DMS153 treated with DMSO at 0.1 percent for 48 hours (cell line): ENCODE results near the gene ALDH1L1.
"Not testable (repeated sequence)": the region's sequence is repeated elsewhere in the genome, so short reads cannot be mapped to it uniquely, and the experiment has no call there.

ENCODE experiments used
- DNase-seq: peaks from one replicate; lab custom pipeline; 2025; ENCODE audit not compliant: unreplicated experiment; lab: John Stamatoyannopoulos, UW

The ALDH1L1 gene

DNA sequence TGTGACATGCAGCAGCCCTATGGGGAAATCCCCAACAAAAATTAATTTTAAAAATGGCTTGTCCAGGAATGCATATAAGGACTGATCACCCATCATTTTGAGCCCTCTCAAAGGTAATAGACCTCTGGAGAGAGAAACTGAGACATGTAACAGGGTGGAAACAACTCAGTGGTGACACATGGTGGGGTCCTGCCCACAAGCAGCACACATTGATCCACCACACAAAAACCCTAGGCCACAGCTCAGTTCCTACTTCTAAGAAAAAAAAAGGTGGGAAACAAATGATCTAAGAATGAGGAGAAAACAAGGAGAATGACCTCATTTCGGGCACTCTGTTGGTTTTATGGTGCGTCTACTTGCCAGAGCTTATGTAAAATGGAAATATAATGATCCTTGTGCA is 94.5 kb downstream of the ALDH1L1 start:
- no peak for DNase-seq

GRCh38 chr3:126085276-126085675 is 95.1 kb downstream of the ALDH1L1 start:
- no peak for DNase-seq

DNA sequence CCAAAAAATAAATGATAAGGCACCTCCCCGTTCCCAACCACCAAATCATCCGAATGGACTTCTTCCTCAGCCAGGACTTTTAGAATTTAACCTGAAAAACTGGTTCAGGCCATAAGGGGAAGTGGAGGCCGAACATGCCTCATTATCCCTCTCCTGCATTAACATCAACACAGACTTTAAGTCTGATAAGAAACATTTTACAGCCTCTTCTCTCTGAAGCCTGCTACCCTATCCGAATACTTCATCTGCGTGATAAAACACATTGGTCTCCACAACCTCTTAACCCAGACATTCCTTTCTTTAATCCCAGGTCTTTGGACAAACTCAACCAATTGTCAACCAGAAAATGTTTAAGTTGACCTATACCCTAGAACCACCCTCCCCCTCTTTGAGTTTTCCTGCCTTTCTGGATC is 95.6 kb downstream of the ALDH1L1 start:
- DNase-seq, result no peak

DNA sequence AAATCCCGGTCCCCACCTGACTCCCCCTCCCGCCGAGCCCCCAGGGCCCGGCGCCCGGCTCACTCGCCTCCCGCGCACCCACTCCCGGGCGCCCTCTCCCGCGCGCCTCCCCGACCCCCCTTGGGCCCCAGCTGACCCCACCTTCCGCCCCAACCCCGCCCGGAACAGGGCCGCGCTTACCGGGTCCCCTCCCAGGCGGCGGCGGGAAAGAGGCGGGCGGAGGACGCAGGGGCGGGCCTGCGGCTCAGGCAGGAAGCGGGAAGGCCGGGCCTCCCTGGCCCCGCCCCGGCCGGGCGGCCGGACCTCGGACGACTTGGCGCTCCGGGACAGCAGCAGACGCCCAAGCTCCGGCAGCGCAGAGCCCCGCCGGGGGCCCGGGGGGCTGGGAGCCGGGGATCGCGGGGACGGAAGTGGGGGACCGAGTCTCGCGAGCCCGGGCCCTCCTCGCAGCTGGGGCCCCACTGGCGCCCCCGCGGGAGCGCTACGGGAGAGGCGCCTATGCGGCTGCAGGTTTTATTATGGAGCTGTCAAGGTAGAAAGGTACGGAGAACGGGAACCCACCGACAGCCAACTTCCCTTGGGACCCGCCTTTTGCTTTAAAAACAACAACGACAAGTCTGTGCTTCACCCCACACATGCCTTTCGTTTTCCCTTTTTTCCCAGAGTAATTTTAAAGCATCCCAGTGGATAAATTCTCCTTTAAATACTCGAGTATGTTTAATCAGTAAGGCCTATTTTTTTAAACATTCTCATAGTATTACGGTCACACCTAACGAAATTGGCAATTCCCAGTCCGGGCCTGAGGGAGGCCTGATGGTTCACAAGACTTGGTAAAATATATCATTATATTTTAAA is 96.2 kb downstream of the ALDH1L1 start, which contains the start of gene SLC41A3:
Gene SLC41A3, minus strand, starts transcription at position 212 of the 855 bp plus-strand sequence. CDS start 15,905 bp downstream, outside the sequence.
- DNase-seq, result peak; percentile 76

GRCh38 chr3:126083511-126083912 is 96.9 kb downstream of the ALDH1L1 start:
- no peak for DNase-seq

DNA sequence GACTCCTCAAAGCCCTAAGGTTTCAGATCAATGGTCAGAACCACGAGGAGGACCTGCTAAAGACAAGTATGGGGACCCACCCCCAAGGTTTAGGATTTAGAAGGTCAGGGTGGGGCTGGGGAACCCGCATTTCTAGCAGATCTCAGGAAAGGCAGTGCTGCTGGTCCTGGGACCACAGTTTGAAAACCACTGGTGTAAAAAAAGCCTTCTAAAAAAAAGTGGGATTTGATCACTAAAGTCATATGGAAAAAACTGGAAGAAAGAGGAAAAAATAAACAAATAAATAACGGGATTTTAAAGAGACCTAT is 97.3 kb downstream of the ALDH1L1 start:
- DNase-seq, result no peak

- no peak for DNase-seq
Measured at GRCh38 chr3:126082362-126083137, 97.8 kb downstream of the ALDH1L1 start.

- no peak for DNase-seq
Measured at GRCh38 chr3:126081618-126082361, 98.6 kb downstream of the ALDH1L1 start.

DNA sequence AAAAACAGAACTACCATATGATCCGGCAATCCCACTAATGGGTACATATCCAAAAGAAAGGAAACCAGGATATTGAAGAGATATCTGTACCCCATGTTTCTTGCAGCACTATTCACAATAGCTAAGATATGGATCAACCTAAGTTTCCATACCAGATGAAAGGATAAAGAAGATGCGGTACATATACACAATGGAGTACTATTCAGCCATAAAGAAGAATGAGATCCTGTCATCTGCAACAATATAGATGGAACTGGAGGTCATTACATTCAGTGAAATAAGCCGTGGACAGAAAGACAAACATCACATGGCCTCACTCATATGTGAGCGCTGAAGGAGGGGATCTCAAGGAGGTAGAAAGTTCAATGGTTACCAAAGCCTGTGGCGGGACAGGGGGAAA is 99.4 kb downstream of the ALDH1L1 start:
- DNase-seq, result no peak

- no peak for DNase-seq
Measured at GRCh38 chr3:126078866-126079265, 101.5 kb downstream of the ALDH1L1 start.

- DNase-seq, result no peak
Measured at GRCh38 chr3:126077754-126078153, 102.6 kb downstream of the ALDH1L1 start.

- no peak for DNase-seq
Measured at GRCh38 chr3:126076140-126076539, 104.2 kb downstream of the ALDH1L1 start.

- DNase-seq, result no peak
Measured at GRCh38 chr3:126070146-126070545, 110.2 kb downstream of the ALDH1L1 start.

DNA sequence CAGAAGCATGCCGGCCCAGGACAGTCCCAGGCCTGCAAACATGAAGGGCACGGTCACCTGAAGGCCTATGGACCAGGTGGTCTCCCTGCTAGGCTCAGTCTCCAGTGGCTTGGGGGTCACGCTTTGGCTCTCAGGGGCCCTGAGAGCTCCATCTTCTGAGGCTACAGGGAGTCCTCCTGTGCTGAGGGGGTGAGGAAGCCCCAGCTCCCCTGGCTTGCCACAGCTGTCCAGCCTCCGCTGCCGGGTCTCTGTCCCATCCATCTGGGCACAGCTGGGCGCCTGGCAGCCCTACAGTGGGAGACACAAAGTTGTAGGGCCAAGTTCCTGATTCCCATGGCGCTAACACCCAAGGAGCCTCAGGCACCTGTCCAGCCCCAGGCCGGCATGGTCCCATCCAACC is 112.4 kb downstream of the ALDH1L1 start:
- DNase-seq, result no peak

GRCh38 chr3:126066676-126067075 is 113.7 kb downstream of the ALDH1L1 start:
- not testable (repeated sequence) for DNase-seq

DNA sequence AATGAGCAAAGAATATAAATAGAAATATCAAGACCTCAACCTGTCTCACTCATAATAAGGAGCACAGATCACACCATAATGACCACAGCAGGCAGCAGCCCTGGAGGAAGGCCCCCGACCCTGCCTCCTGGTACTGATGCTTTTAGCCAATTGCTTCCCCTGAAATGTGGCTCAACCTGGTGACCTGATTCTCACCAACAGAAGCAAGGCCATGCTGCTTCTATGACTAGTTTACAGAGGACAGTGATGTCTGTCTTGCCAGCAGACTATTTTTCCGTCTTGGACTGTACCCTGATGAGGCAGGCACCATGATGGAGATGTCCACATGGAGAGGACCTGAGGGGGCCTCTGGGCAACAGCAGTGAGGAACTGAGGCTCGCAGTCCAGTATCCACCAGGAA is 114.5 kb downstream of the ALDH1L1 start:
- DNase-seq, result no peak

GRCh38 chr3:126064627-126065258 is 115.6 kb downstream of the ALDH1L1 start:
- no peak for DNase-seq

DNA sequence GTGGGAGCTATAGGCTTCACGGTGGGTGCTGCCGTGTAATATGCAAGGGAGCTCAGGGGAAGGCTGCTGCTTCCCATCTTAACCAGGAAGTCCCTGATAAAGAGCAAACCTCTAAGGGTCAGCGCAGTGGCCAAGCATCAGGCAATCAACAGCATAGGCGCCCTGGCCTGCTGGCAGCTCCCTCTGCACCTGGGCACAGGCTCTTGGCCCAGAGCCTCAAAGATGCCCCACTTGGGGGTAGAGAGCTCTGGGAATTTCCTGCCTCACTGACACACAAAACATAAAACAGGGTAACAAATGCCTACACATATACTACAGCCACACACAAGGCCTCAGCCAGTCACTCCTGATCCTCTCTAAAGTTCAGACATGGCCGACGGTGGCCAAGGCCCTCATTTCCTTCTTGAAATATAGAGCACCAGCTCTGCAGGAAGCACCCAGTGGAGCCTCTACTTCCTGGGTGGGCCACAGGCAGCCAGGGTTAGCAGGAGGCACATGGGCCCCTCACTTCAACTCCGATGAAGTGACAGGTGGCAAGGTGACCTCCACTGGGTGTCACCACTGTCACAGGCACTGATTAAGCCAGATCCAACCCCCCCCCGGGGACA is 116.9 kb downstream of the ALDH1L1 start:
- DNase-seq, result no peak

GRCh38 chr3:126061301-126062032 is 118.9 kb downstream of the ALDH1L1 start:
- DNase-seq, result no peak

DNA sequence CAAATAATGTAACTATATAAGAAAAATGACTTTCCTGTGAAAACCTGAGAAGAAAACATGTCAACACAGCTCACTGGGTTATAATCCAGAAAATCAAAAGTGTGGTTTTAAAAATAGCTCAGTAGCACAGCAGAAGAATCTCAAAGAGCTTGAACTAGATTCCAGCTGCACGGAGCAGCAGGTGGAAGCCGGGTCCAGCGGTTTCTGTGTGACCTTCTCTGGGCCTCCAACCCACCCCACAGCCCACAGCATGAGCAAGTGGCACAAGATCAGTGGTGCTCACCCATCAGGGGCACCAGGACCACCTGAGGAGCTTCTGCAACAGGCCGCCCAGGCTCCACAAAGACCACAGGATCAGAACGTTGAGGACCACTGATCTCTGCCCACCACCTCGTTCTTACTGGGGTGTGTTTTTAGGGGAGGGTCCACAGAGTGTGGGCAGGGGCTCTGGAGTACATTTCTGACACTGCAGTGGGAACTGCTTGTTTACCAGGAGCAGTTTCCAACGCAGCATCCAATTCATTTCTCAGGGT is 119.7 kb downstream of the ALDH1L1 start:
- DNase-seq, result no peak
